GM21515 (cell line): ENCODE data around the gene TMEM179.

Source experiments
- ATAC-seq: cut with Tn5 transposase; IDR thresholded peaks from one replicate; pipeline ENCODE4 v1.9.1; 2021; ENCODE audit not compliant: unreplicated experiment

TMEM179 gene

DNA sequence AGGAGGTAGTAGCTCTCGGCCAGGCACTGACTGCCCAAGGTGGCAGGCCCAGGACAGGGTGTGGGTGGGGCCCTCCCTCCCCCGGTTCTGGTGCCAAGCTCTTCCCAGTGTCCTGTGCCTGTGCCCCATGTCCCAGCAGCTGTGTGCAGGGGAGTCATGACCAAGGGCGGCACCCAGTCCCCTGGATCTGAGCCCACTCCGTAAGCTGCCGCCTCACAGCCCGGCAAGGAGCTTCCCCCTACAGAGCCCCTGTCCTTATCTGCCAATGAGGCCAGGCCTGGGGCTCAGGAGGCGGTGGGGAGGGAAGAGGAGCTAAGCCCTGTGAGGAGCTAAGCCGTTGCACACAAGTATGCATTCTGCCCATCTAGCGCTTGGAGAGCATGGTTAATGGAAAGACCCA lies 30.6 kb downstream of the TMEM179 start:
- no peak for ATAC-seq

- no peak for ATAC-seq
Measured at GRCh38 chr14:104572668-104573067, 31.9 kb downstream of the TMEM179 start.

- ATAC-seq, result no peak
Measured at GRCh38 chr14:104572024-104572626, 32.4 kb downstream of the TMEM179 start.

GRCh38 chr14:104571246-104571645 lies 33.3 kb downstream of the TMEM179 start:
- ATAC-seq, result no peak

GRCh38 chr14:104569435-104569834 lies 35.1 kb downstream of the TMEM179 start:
- ATAC-seq, result no peak

- ATAC-seq, result no peak
Measured at GRCh38 chr14:104568620-104569019, 36.0 kb downstream of the TMEM179 start.

DNA sequence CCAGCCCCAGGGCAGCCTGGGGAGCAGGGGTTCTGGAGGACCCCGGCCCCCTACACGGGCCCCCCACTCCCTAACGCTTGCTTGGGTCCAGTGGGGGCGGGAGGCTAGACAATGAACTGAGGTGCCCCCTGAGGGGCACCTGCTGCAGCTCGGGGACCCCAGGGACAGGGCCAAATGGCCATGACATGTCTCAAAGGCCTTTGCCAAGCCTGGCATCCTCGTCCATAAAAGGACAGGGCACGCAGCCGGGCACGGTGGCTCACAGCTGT lies 36.7 kb downstream of the TMEM179 start:
- ATAC-seq, result no peak

DNA sequence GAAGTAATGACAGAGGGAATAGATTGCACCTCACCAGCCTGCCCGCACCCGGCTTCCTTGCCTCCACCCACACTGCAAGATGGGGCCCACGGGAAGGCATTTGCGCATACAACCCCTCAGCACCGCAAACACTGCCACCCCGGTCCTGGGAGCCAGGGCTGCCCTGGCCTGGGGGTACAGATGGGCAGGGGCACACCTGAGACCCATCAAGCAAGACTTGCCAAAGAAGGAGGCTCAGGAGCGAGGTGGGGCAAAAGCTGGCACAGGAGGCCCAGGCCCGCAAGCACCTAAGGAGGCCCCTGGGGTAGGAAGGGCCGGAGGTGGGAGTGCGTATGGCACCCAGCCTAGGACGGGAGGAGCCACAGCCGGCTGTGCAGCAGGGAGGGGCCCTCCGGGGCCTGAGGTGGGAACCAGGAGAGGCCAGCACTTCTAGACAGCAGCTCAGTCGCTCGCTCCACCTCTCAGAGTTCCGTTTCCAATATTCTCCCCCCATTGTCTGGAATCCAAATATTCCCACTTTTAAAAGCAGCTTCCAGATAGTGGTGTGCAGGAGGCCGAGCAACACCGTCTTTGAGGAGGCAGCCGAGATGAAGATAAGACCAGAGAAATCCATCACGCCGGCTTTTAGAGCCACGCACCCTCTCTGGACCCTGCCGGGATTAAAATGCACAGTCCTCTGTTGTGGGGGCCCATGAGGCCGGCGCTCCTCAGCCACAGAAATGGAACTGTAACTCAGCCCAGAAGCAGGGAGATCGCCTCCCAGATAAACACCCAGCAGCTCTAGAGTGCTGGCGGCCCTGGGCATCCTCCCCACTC lies 37.2 kb downstream of the TMEM179 start:
- ATAC-seq, result no peak

DNA sequence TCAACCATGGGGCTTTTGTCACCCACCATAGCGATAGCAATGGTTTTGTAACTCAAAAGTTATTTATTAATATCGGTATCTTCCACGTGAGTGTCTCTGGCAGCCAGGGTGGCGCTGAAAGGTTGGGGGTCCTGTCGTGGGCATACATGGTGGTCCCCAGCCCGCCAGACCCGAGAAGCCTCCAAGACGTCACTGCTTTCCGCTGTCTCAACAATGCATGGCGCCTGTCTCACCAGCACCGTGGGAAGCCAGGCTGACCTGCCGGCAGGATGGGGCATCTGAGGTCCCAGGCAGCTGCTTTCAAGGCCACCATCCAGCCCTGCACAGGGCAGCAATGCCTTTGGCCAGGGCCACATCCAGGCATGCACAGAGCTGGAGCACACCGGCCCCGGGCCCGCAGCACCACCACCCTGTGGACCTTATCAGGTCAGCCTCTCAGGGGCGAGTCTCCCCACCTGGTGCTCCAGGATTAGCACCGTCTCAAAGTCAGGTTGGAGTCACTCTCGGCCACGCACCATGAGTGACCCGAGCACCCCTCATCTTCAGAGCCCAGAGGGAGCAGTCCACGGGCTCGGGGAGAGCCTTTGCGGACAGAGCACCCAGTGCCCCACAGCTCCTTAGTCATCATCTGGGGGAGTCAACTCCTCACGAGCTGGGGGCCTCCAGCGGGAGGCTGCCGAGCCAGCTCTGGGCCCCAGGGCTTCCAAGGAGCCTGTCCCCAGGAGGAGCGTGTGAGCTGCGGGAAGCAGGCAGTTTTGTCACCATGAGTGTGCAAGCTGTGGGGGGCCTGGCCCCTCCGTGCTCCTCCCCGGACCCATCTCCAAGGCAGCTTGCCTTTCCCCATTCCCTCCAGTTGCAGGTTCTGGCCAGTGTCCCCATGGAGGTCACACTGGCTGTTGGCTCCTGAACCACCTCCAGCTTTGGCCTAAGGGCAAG lies 39.6 kb downstream of the TMEM179 start:
- no peak for ATAC-seq

DNA sequence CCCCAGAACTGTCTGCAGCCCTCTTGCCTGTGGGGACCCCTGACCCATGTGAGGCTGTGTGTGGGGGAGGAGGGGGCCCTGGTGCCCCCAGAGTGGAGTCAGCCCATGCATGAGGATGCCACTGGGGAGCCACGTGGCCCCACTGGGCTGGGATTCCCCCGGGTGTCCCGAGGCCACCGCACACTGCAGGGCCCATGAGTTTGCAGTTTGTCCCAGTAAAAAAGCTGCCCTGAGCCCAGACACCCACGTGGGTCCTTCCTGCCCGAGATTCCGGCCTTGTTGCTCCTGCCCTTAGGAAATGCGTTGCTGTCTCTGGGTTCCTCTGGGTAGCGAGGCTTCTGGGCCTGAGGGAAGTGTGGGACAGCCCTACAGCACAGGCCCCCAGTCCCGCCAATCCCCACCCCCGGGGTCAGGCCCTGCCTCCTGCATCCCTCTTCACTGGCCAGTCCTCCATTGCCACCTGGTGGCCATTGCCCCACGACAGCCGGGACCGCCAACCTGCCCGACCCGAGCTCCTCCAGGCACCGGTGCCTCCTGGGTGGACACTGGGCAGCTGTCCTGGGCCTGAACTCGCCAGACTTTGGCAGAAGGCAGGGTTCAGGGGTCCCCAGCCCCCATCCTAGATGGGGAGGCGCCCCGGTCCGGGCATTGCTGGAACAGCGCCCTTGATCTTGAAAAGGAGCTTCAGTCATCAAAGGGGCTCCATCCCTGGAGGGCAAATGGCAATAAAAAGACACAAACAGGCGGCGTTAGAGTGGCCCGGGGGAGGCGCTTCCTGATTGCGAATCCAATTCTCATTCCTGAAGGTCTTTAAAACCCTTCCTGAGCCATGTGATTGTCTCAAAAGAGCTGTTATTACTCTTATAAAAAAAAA lies 40.6 kb downstream of the TMEM179 start:
- no peak for ATAC-seq

- no peak for ATAC-seq
Measured at GRCh38 chr14:104563191-104563741, 41.3 kb downstream of the TMEM179 start.

DNA sequence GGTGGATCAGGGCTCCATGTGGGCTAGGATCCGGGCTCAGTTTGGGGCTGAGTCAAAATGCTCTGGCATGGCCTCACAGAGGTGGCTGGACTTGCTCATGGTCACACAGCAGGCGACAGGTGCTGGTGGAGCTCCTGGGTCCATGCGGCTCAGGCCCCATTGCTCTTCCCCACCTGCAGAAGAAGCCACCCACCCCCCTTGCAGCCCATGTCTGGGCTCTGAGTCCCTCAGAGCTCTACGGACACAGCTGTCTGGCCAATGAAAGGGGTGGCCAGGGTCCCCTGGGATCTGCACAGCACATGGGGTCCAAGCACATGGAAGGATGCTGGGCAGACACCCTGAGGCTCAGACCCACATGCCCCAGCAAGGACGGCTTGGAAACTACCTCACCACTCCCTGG lies 42.0 kb downstream of the TMEM179 start:
- no peak for ATAC-seq

DNA sequence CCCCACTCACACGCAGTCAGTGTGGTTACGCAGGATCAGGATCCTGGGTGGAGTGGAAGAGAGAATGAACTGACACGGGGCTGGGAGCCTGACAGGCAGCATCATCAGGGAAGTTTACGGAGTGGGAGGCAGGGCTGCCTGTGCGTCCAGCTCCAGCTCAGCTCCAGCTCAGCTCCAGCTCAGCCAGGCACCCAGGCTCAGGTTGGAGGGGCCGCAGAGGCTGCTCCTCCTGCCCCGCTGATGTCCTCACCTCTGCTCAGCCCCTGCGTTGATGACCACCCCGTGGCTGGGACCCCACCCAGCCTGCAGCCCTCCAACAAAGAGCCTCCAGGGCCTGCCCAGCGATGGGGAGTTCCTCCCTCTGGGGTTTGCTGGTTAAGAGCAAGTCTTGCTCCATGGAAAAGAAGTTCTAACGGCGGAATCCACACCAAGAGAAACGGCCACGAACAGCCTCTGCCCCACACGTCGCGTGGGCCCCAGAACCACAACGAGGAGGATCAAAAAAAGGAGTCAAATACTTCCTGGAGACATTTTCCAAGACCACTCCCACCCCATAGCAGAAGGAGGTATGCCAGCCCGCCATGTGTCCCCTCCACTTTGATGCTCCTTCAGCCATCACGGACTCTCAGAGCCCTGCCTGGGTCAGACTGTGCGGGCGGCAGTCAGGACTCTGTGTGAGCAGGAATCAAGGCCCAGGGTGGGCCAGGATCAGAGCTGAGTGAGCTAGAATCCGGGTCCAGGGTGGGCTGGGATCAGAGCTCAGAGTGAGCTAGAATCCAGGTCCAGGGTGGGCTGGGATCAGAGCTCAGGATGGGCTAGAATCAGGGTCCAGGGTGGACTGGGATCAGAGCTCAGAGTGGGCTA lies 42.7 kb downstream of the TMEM179 start:
- no peak for ATAC-seq

GRCh38 chr14:104561124-104561557 lies 43.4 kb downstream of the TMEM179 start:
- ATAC-seq, result no peak

DNA sequence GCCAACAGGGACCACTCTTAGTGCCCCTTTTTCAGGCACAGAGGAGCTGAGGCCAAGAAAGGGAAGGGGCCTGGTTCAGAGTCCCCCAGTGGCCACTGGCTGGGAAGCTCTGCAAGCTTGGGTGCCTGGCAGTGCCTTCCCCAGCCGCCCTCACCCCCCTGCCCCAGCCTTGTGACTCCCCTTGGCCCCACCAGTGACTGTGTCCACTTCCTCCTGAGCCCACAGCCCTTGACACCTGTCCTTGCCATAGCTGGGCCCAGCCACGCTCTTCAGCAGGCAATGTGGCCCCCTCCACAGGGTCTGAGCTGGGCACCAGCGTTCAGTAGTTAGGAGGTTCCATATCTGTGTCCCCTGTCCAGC lies 44.0 kb downstream of the TMEM179 start:
- no peak for ATAC-seq

DNA sequence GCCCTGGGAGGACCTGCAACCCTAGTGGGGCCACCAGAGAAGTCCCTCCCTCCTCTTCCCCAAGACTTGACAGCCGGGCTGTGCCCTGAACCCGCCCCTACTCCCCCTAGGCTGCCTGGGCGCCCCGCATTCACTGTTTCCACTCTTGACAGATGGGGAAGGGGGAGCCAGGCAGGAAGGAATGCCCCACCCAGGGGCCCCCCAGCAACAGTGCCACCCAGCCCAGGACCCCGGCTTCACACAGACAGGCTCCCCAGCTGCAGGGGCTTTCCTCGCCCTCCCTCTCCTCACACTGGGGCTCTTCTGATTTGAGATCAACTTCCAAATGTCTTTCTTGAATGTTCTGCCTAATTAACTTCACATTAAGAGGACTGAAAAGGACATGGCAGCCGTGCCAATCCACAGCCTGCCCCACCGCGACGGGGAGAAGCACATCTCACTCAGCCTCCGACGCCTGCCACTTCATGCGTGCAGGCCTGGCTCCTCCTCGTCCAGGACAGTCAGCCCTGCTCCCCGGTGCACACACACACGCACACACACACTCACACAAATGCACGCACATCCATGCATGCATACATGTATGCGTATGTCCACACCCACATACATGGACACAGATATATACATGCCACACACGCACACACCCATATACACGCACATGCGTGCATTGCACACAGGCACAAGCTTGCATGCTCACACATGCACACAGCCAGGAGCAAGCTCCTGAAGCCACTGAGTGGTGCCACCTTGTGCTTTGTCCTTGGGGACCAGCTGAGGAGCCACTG lies 44.6 kb downstream of the TMEM179 start:
- no peak for ATAC-seq

DNA sequence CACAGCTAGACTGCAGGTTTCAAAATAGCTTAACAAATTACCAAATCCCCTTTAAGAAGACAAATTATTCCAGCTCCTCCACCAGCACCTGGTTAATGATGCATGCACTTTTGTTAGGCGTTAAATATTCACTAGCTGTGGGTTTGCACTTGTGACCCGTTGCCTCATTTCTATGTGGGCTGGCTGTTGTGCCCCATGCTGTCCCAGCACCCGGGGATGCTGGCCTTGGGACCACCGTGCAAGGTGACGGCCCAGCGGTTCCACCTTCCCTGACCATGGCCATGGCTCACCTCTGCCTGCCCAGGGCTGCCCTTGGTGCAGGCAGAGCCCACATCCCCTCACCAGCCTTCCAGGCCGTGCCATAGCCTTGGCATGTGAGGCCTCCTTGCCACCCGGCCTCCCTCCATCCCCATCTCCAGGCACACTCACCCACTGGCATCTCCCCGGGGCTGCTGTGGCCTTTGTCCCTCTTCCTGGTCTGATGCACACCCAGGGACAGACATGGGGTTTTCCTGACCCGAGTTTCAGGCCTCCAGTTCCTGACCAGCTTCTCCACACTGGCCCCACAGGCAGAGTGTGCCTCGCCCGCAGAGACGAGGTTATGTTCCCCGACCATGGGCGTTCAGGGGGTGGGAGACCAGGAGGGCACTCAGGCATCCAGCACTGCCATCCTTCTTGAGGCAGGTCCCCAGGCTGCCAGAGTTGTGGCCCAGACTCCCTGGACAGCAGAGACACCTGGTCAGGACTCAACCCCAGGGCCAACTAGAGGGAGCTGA lies 45.4 kb downstream of the TMEM179 start:
- ATAC-seq, result no peak
